H1 (cell line): Measurements from ENCODE around the gene AGT. TPM values are rescaled to one million over a fixed set of nuclear protein-coding genes. Genes with fewer than 3 reads are reported as not detected.

ENCODE experiments used
- BACH1 ChIP-seq: IDR thresholded peaks from 2 replicates; pipeline ENCODE4 v1.6.1; 2012; ENCODE audit warnings: low read length, improper control_type of control experiment
- CHD2 ChIP-seq: IDR thresholded peaks from 2 replicates; pipeline ENCODE4 v1.6.1; 2012; ENCODE audit warnings: low read length, improper control_type of control experiment
- JUN ChIP-seq: IDR thresholded peaks from 2 replicates; pipeline ENCODE4 v1.6.1; 2011; ENCODE audit warnings: low read depth, mild to moderate bottlenecking, improper control_type of control experiment, low read length
- POLR2AphosphoS5 ChIP-seq: IDR thresholded peaks from 2 replicates; pipeline ENCODE4 v1.6.1; 2011; ENCODE audit warnings: low read depth, low read length
- RAD21 ChIP-seq, 2 experiments: IDR thresholded peaks in 1 of 2; conservative IDR thresholded peaks in 1 of 2; 2 replicates each; pipeline ENCODE4 v1.6.1; 2011; ENCODE audit warnings: low read depth in 2 of 2, low read length in 2 of 2, improper control_type of control experiment in 1 of 2, inconsistent platforms in 1 of 2, mild to moderate bottlenecking in 1 of 2, moderate library complexity in 1 of 2
- RBBP5 ChIP-seq: IDR thresholded peaks from 2 replicates; pipeline ENCODE4 v1.7.1; 2012; ENCODE audit warnings: low read depth, mild to moderate bottlenecking, inconsistent platforms, low read length, moderate library complexity, borderline replicate concordance
- RXRA ChIP-seq: IDR thresholded peaks from 2 replicates; pipeline ENCODE4 v1.6.1; 2011; ENCODE audit warnings: low read depth, mild to moderate bottlenecking, low read length, moderate library complexity; ENCODE audit not compliant: insufficient read depth
- SRF ChIP-seq: IDR thresholded peaks from 2 replicates; pipeline ENCODE4 v1.6.1; 2011; ENCODE audit warnings: mild to moderate bottlenecking, low read depth, low read length, moderate library complexity
- polyA plus RNA-seq, 7 experiments: library from polyadenylated mRNA; depleted of rRNA in 3 of 7; stranded (reverse) in 5 of 7; unstranded in 2 of 7; fragments of >200 nt in 5 of 7; fragments of 200-250 nt in 2 of 7; gene quantifications; 1 replicate in 5 of 7; 2 replicates in 1 of 7; 4 replicates in 1 of 7; pipeline versions ENCODE4 v1.2.1 to v1.2.3, GENCODE V29; 2011 to 2013; ENCODE audit warnings: missing spikeins in 2 of 7, mixed read lengths in 2 of 7
- total RNA-seq: library from RNA; stranded (reverse); fragmentation: NEBNext Ultra II Directional; extraction: Animal tissue kit (Norgen Biotek cat#: 25700); gene quantifications from 2 replicates; pipeline ENCODE4 v1.2.1, GENCODE V29; 2021
- TF ChIP-seq, protein P1 (sequence below): fragments of 300-600 bp; sonication (generic); IDR thresholded peaks from 2 replicates; pipeline ENCODE4 v1.7.1; 2012; ENCODE audit warnings: low read length, moderate library complexity, mild to moderate bottlenecking, inconsistent platforms; ENCODE audit not compliant: insufficient replicate concordance
- TF ChIP-seq, protein P2 (sequence below): IDR thresholded peaks from 2 replicates; pipeline ENCODE4 v1.6.1; 2011; ENCODE audit warnings: low read depth, mild to moderate bottlenecking, low read length; ENCODE audit not compliant: insufficient read depth

The AGT gene
- total and polyA plus RNA-seq, 2 of the 8 experiments (the other 6 are each of a cell fraction or from before 2014, with no cell fraction given), result 0.20 TPM; not detected in 1

DNA sequence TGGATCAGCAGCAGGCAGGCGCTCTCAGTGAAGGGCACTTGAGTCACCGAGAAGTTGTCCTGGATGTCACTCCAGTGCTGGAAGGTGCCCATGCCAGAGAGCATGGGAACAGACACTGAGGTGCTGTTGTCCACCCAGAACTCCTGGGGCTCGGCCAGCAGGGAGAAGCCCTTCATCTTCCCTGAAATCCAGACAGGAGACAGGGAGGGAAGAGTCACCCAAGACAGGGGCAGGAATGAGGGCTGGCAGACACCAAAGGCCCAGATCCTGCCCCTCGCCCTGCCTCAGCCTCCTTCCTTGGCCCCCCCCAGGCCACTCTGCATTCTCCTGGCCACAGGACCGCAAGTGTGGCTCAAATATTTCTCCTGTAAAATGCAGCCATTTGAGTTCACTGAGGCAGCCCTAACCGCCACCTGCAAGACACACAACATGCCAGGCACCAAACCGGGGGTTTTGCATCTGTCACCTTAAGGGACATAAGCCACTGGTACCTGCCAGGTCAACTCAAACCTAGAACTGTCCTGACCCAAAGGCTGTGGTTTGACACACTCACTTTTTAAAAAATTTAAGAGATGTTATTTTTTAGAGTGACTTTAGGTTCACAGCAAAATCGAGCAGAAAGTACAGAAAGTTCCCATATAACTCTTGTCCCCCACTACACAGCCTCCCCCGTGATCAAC, 7.8 kb downstream of the AGT start (continued):
- TF ChIP-seq, protein P1, sequence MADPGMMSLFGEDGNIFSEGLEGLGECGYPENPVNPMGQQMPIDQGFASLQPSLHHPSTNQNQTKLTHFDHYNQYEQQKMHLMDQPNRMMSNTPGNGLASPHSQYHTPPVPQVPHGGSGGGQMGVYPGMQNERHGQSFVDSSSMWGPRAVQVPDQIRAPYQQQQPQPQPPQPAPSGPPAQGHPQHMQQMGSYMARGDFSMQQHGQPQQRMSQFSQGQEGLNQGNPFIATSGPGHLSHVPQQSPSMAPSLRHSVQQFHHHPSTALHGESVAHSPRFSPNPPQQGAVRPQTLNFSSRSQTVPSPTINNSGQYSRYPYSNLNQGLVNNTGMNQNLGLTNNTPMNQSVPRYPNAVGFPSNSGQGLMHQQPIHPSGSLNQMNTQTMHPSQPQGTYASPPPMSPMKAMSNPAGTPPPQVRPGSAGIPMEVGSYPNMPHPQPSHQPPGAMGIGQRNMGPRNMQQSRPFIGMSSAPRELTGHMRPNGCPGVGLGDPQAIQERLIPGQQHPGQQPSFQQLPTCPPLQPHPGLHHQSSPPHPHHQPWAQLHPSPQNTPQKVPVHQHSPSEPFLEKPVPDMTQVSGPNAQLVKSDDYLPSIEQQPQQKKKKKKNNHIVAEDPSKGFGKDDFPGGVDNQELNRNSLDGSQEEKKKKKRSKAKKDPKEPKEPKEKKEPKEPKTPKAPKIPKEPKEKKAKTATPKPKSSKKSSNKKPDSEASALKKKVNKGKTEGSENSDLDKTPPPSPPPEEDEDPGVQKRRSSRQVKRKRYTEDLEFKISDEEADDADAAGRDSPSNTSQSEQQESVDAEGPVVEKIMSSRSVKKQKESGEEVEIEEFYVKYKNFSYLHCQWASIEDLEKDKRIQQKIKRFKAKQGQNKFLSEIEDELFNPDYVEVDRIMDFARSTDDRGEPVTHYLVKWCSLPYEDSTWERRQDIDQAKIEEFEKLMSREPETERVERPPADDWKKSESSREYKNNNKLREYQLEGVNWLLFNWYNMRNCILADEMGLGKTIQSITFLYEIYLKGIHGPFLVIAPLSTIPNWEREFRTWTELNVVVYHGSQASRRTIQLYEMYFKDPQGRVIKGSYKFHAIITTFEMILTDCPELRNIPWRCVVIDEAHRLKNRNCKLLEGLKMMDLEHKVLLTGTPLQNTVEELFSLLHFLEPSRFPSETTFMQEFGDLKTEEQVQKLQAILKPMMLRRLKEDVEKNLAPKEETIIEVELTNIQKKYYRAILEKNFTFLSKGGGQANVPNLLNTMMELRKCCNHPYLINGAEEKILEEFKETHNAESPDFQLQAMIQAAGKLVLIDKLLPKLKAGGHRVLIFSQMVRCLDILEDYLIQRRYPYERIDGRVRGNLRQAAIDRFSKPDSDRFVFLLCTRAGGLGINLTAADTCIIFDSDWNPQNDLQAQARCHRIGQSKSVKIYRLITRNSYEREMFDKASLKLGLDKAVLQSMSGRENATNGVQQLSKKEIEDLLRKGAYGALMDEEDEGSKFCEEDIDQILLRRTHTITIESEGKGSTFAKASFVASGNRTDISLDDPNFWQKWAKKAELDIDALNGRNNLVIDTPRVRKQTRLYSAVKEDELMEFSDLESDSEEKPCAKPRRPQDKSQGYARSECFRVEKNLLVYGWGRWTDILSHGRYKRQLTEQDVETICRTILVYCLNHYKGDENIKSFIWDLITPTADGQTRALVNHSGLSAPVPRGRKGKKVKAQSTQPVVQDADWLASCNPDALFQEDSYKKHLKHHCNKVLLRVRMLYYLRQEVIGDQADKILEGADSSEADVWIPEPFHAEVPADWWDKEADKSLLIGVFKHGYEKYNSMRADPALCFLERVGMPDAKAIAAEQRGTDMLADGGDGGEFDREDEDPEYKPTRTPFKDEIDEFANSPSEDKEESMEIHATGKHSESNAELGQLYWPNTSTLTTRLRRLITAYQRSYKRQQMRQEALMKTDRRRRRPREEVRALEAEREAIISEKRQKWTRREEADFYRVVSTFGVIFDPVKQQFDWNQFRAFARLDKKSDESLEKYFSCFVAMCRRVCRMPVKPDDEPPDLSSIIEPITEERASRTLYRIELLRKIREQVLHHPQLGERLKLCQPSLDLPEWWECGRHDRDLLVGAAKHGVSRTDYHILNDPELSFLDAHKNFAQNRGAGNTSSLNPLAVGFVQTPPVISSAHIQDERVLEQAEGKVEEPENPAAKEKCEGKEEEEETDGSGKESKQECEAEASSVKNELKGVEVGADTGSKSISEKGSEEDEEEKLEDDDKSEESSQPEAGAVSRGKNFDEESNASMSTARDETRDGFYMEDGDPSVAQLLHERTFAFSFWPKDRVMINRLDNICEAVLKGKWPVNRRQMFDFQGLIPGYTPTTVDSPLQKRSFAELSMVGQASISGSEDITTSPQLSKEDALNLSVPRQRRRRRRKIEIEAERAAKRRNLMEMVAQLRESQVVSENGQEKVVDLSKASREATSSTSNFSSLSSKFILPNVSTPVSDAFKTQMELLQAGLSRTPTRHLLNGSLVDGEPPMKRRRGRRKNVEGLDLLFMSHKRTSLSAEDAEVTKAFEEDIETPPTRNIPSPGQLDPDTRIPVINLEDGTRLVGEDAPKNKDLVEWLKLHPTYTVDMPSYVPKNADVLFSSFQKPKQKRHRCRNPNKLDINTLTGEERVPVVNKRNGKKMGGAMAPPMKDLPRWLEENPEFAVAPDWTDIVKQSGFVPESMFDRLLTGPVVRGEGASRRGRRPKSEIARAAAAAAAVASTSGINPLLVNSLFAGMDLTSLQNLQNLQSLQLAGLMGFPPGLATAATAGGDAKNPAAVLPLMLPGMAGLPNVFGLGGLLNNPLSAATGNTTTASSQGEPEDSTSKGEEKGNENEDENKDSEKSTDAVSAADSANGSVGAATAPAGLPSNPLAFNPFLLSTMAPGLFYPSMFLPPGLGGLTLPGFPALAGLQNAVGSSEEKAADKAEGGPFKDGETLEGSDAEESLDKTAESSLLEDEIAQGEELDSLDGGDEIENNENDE, result no peak
- TF ChIP-seq SRF, result no peak
- TF ChIP-seq BACH1, result no peak
- TF ChIP-seq, protein P2, sequence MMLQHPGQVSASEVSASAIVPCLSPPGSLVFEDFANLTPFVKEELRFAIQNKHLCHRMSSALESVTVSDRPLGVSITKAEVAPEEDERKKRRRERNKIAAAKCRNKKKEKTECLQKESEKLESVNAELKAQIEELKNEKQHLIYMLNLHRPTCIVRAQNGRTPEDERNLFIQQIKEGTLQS, result no peak
- TF ChIP-seq POLR2AphosphoS5, result no peak
- TF ChIP-seq RBBP5, result no peak
- TF ChIP-seq CHD2, result no peak
- no peak for TF ChIP-seq RXRA
- TF ChIP-seq RAD21 (IDR thresholded peaks at IDR 0.05 in 1 of 2, conservative IDR thresholded peaks at IDR 0.05 in 1 of 2; ENCODE audit: low read depth in 2 of 2, low read length in 2 of 2), result no peak
- no peak for TF ChIP-seq JUN
